ENCODE measurements around the gene LRP1-AS. TPM values are rescaled to one million over a fixed set of nuclear protein-coding genes. Genes with fewer than 3 reads are reported as not detected.

LRP1-AS gene
- total and polyA plus RNA-seq, 4 donors: not detected

GRCh38 chr12:57169046-57169795 lies 21.8 kb upstream of the LRP1-AS start:
- DNase-seq (no peak), ATAC-seq (ENCODE audit: insufficient read depth, low FRiP score) (no peak)
- no peaks in the 10 kb centered on the region for H3K9me3 ChIP-seq (ENCODE audit: control insufficient read depth in 4 of 4, insufficient read depth in 3 of 4, low read length in 3 of 4)
- no peaks in the 10 kb centered on the region for H3K27me3 ChIP-seq (ENCODE audit: control insufficient read depth in 3 of 3, insufficient read depth in 3 of 3, low read length in 2 of 3)
- no peak overlapping the region for H3K4me3 ChIP-seq
- 91 to 92% methylated on average over 22 to 23 of the region's 23 CpGs for WGBS, 2 donors
- TF ChIP-seq CTCF (IDR thresholded peaks at IDR 0.05; ENCODE audit: control extremely low read depth, extremely low read depth): no peak
- H3K36me3 ChIP-seq (ENCODE audit: control insufficient read depth in 4 of 4, insufficient read depth in 4 of 4, low read length in 4 of 4): peaks cover 12 to 68% (median 54%) of the 10 kb centered on the region in 4 donors
- H3K9ac ChIP-seq (ENCODE audit: insufficient read depth in 1 of 2, low read length in 2 of 2): no peak overlapping the region
- peaks cover 0 to 7% (median 0%) of the 10 kb centered on the region in 5 donors for H3K4me1 ChIP-seq (ENCODE audit: control insufficient read depth in 5 of 5, insufficient read depth in 5 of 5, low read length in 5 of 5)
- H3K27ac ChIP-seq (ENCODE audit: low read depth in 1 of 2, low read length in 1 of 2): no peak overlapping the region

- no peak overlapping the region for H3K4me3 ChIP-seq
- no peak for TF ChIP-seq CTCF (IDR thresholded peaks at IDR 0.05; ENCODE audit: control extremely low read depth, extremely low read depth)
- 80 to 89% methylated on average over 10 of the region's 10 CpGs for WGBS, 2 donors
- H3K9me3 ChIP-seq (ENCODE audit: control insufficient read depth in 4 of 4, insufficient read depth in 3 of 4, low read length in 3 of 4): no peaks in the 10 kb centered on the region
- H3K27me3 ChIP-seq (ENCODE audit: control insufficient read depth in 3 of 3, insufficient read depth in 3 of 3, low read length in 2 of 3): no peaks in the 10 kb centered on the region
- no peak for DNase-seq
- no peak for ATAC-seq (ENCODE audit: insufficient read depth, low FRiP score)
- H3K9ac ChIP-seq (ENCODE audit: insufficient read depth in 1 of 2, low read length in 2 of 2): no peak overlapping the region
- H3K36me3 ChIP-seq (ENCODE audit: control insufficient read depth in 4 of 4, insufficient read depth in 4 of 4, low read length in 4 of 4): peaks cover 12 to 62% (median 46%) of the 10 kb centered on the region in 4 donors
- peaks cover 0 to 7% (median 0%) of the 10 kb centered on the region in 5 donors for H3K4me1 ChIP-seq (ENCODE audit: control insufficient read depth in 5 of 5, insufficient read depth in 5 of 5, low read length in 5 of 5)
- no peak overlapping the region for H3K27ac ChIP-seq (ENCODE audit: low read depth in 1 of 2, low read length in 1 of 2)
Observed at GRCh38 chr12:57168058-57168457, 20.6 kb upstream of the LRP1-AS start.

- Histone ChIP-seq H3K4me1 (ENCODE audit: control insufficient read depth in 5 of 5, insufficient read depth in 5 of 5, low read length in 5 of 5) (peaks cover 0 to 7% (median 0%) of the 10 kb centered on the region in 5 donors), H3K27me3 (ENCODE audit: control insufficient read depth in 3 of 3, insufficient read depth in 3 of 3, low read length in 2 of 3) (no peaks in the 10 kb centered on the region), H3K36me3 (ENCODE audit: control insufficient read depth in 4 of 4, insufficient read depth in 4 of 4, low read length in 4 of 4) (peaks cover 13 to 62% (median 48%) of the 10 kb centered on the region in 4 donors), H3K4me3 (no peak overlapping the region), H3K9ac (ENCODE audit: insufficient read depth in 1 of 2, low read length in 2 of 2) (no peak overlapping the region), H3K9me3 (ENCODE audit: control insufficient read depth in 4 of 4, insufficient read depth in 3 of 4, low read length in 3 of 4) (no peaks in the 10 kb centered on the region), H3K27ac (ENCODE audit: low read depth in 1 of 2, low read length in 1 of 2) (no peak overlapping the region)
- WGBS, 2 donors: 61 to 63% methylated on average over 10 of the region's 10 CpGs
- no peak for DNase-seq
- no peak for TF ChIP-seq CTCF (IDR thresholded peaks at IDR 0.05; ENCODE audit: control extremely low read depth, extremely low read depth)
- ATAC-seq (ENCODE audit: insufficient read depth, low FRiP score): no peak
Observed at GRCh38 chr12:57166971-57167371, 19.6 kb upstream of the LRP1-AS start.
